HepG2 (cell line): Measurements from ENCODE around the gene CENPK. TPM values are rescaled to one million over a fixed set of nuclear protein-coding genes. Genes with fewer than 3 reads are reported as not detected.
A peak's percentile ranks its signal among the peaks of the same experiment; 100 is the strongest.

Source experiments
- FOXJ3 ChIP-seq: sonication (generic); formaldehyde crosslinking; IDR thresholded peaks from 2 replicates; pipeline ENCODE4 v1.4.0; 2020; ENCODE audit warnings: missing genetic modification reagents, mild to moderate bottlenecking, borderline replicate concordance
- FOXO1 ChIP-seq: sonication (generic); formaldehyde crosslinking; IDR thresholded peaks from 2 replicates; pipeline ENCODE4 v1.4.0; 2020; ENCODE audit warnings: missing genetic modification reagents
- GABPB1 ChIP-seq: IDR thresholded peaks from 2 replicates; pipeline ENCODE4 v1.6.1; 2016; ENCODE audit warnings: mild to moderate bottlenecking, missing genetic modification reagents, moderate library complexity, missing compliant biosample characterization
- HNF4A ChIP-seq: sonication (generic); formaldehyde crosslinking; IDR thresholded peaks from 2 replicates; pipeline ENCODE4 v1.4.0; 2020; ENCODE audit warnings: missing genetic modification reagents
- HNF4G ChIP-seq, 2 experiments: sonication (generic) in 1 of 2; formaldehyde crosslinking in 1 of 2; IDR thresholded peaks; 2 replicates each; pipeline versions ENCODE4 v1.4.0 to v1.6.1; 2011 to 2020; ENCODE audit warnings: borderline replicate concordance in 2 of 2, low read depth in 2 of 2, mild to moderate bottlenecking in 2 of 2, low read length in 1 of 2, missing genetic modification reagents in 1 of 2, moderate library complexity in 1 of 2
- JUNB ChIP-seq: sonication (generic); formaldehyde crosslinking; IDR thresholded peaks from 2 replicates; pipeline ENCODE4 v1.8.0; 2022; ENCODE audit warnings: missing genetic modification reagents, mild to moderate bottlenecking, borderline replicate concordance
- KDM2A ChIP-seq: sonication (generic); formaldehyde crosslinking; IDR thresholded peaks from 2 replicates; pipeline ENCODE4 v1.4.0; 2020; ENCODE audit warnings: low read depth, missing genetic modification reagents, borderline replicate concordance
- KDM4B ChIP-seq: sonication (generic); formaldehyde crosslinking; IDR thresholded peaks from 2 replicates; pipeline ENCODE4 v1.4.0; 2020; ENCODE audit warnings: missing genetic modification reagents
- MED1 ChIP-seq: sonication (generic); formaldehyde crosslinking; IDR thresholded peaks from 2 replicates; pipeline ENCODE4 v1.4.0; 2020; ENCODE audit warnings: missing genetic modification reagents
- PHB2 ChIP-seq: fragments of 450-650 bp; IDR thresholded peaks from 2 replicates; pipeline ENCODE4 v1.6.1; 2018; ENCODE audit not compliant: partially characterized antibody
- POGZ ChIP-seq: sonication (generic); formaldehyde crosslinking; IDR thresholded peaks from 2 replicates; pipeline ENCODE4 v1.4.0; 2020; ENCODE audit warnings: mild to moderate bottlenecking, missing genetic modification reagents
- RFX1 ChIP-seq: fragments of 450-650 bp; IDR thresholded peaks from 2 replicates; pipeline ENCODE4 v1.6.1; 2017
- SAP130 ChIP-seq: IDR thresholded peaks from 2 replicates; pipeline ENCODE4 v1.6.1; 2016; ENCODE audit warnings: low read depth
- SNAPC2 ChIP-seq: sonication (generic); formaldehyde crosslinking; IDR thresholded peaks from 2 replicates; pipeline ENCODE4 v1.8.1; 2022; ENCODE audit warnings: mild to moderate bottlenecking, missing genetic modification reagents
- SRSF1 ChIP-seq: fragments of 200-400 bp; formaldehyde crosslinking; optimal IDR thresholded peaks from 2 replicates; pipeline ENCODE3; 2017; ENCODE audit warnings: mild to moderate bottlenecking, low read depth, low read length, moderate library complexity
- STAT5B ChIP-seq: sonication (generic); formaldehyde crosslinking; IDR thresholded peaks from 2 replicates; pipeline ENCODE4 v1.4.0; 2020; ENCODE audit warnings: missing genetic modification reagents
- TGIF2 ChIP-seq: IDR thresholded peaks from 2 replicates; pipeline ENCODE4 v1.6.1; 2016; ENCODE audit warnings: control low read depth, missing compliant biosample characterization
- ZBTB8A ChIP-seq: sonication (generic); formaldehyde crosslinking; IDR thresholded peaks from 2 replicates; pipeline ENCODE4 v1.4.0; 2020; ENCODE audit warnings: mild to moderate bottlenecking, low read depth, missing genetic modification reagents, borderline replicate concordance
- ZNF12 ChIP-seq: sonication (generic); formaldehyde crosslinking; IDR thresholded peaks from 2 replicates; pipeline ENCODE4 v1.5.0; 2020; ENCODE audit warnings: missing genetic modification reagents
- ZNF230 ChIP-seq: sonication (generic); formaldehyde crosslinking; IDR thresholded peaks from 2 replicates; pipeline ENCODE4 v1.4.0; 2020; ENCODE audit warnings: mild to moderate bottlenecking, missing genetic modification reagents
- ZNF256 ChIP-seq: sonication (generic); formaldehyde crosslinking; conservative IDR thresholded peaks from 2 replicates; pipeline ENCODE4 v1.4.0; 2020; ENCODE audit warnings: missing genetic modification reagents
- ZNF30 ChIP-seq: sonication (generic); formaldehyde crosslinking; IDR thresholded peaks from 2 replicates; pipeline ENCODE4 v1.5.0; 2020; ENCODE audit warnings: mild to moderate bottlenecking, missing genetic modification reagents
- ZNF383 ChIP-seq: sonication (generic); formaldehyde crosslinking; IDR thresholded peaks from 2 replicates; pipeline ENCODE4 v1.4.0; 2020; ENCODE audit warnings: missing genetic modification reagents, mild to moderate bottlenecking, borderline replicate concordance
- ZNF761 ChIP-seq: sonication (generic); formaldehyde crosslinking; conservative IDR thresholded peaks from 2 replicates; pipeline ENCODE4 v1.4.0; 2020; ENCODE audit warnings: mild to moderate bottlenecking, missing genetic modification reagents
- ZNF775 ChIP-seq: sonication (generic); formaldehyde crosslinking; IDR thresholded peaks from 2 replicates; pipeline ENCODE4 v1.4.0; 2020; ENCODE audit warnings: missing genetic modification reagents, mild to moderate bottlenecking, moderate library complexity, borderline replicate concordance
- polyA plus RNA-seq, 8 experiments: library from polyadenylated mRNA; depleted of rRNA in 3 of 8; stranded (reverse) in 7 of 8; unstranded in 1 of 8; fragments of >200 nt; fragmentation: Illumina TruSeq in 4 of 8; extraction: Trizol in 4 of 8; gene quantifications; 2 replicates each; pipeline versions ENCODE4 v1.2.1 to v1.2.3, GENCODE V29; 2011 to 2016; ENCODE audit warnings: low read depth in 4 of 8, missing spikeins in 1 of 8, mixed read lengths in 1 of 8; ENCODE audit not compliant: insufficient read depth in 1 of 8
- total RNA-seq, 5 experiments: library from RNA; depleted of rRNA; stranded (reverse); fragments of >200 nt; fragmentation: Illumina TruSeq; extraction: Trizol; gene quantifications; 2 replicates each; pipeline ENCODE4 v1.2.3, GENCODE V29; 2016; ENCODE audit warnings: low read depth in 1 of 5
- TF ChIP-seq, protein P1 (sequence below): sonication (generic); formaldehyde crosslinking; IDR thresholded peaks from 2 replicates; pipeline ENCODE4 v1.5.0; 2020; ENCODE audit warnings: missing genetic modification reagents, mild to moderate bottlenecking, borderline replicate concordance
- TF ChIP-seq, protein P2 (sequence below): sonication (generic); formaldehyde crosslinking; IDR thresholded peaks from 2 replicates; pipeline ENCODE4 v1.4.0; 2020; ENCODE audit warnings: missing genetic modification reagents, low read depth, mild to moderate bottlenecking, borderline replicate concordance
- TF ChIP-seq, protein P3 (sequence below): sonication (generic); formaldehyde crosslinking; IDR thresholded peaks from 2 replicates; pipeline ENCODE4 v1.4.0; 2020; ENCODE audit warnings: missing genetic modification reagents

CENPK gene
- total and polyA plus RNA-seq, 2 of the 13 experiments (the other 11 are each of a cell fraction or from before 2014, with no cell fraction given) = 14.3 to 54.4 TPM

DNA sequence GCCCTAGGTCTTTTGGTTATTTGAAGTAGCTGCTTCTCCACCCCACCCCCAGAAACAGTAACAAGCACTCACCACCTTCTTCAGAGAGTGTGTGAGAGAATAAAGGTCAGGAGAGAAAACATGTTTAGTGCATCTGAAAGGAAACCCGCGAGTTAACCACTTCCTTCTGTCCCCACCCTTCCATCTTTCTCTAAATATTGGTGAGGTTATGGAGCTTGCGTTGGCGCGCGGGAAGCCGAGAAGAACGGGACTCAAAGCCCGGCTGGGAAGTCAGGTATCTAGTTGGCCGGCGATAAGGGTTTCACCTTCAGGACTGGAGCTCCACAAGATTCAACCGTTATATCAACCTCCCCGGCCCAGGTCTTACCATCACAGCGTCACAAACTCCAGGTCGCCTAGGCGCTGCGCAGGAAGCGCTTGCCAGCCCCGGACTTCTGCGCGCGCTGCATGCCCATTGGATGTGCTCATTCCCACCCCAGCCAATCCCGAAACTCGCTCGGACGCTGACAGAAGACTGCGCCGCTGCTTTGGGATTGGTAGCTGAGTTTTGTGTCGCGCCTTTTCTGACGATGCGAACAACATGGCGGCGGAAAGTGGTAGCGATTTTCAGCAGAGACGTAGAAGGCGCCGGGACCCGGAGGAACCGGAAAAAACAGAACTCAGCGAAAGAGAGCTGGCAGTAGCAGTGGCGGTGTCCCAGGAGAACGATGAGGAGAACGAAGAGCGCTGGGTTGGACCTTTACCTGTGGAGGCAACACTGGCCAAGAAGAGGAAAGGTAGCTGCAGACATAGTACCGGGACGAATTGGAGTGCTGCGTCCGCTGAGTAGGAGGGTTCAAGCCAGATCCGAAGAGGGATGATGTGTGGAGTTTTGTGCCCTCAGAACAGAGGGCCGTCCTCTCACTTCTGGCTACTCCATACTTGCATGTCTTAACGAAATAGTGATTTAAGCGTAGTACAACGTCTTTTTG is at the start of gene CENPK, which contains the start of gene PPWD1 (continued):
- TF ChIP-seq FOXJ3 (peak; percentile 54; the same call in 1 of the 2 replicates), JUNB (CRISPR knock-in tag) (no peak), FOXO1 (CRISPR knock-in tag) (no peak), ZNF256 (no peak), ZNF761 (CRISPR knock-in tag) (0 out of 2 replicates have a peak, but pooled peaks have one; percentile 43), ZNF30 (no peak), MED1 (CRISPR knock-in tag) (peak; percentile 66), RFX1 (no peak), ZNF383 (CRISPR knock-in tag) (no peak), ZBTB8A (CRISPR knock-in tag) (no peak), ZNF12 (CRISPR knock-in tag) (0 out of 2 replicates have a peak, but pooled peaks have one; percentile 18), KDM2A (peak; percentile 86), ZNF230 (CRISPR knock-in tag) (0 out of 2 replicates have a peak, but pooled peaks have one; percentile 31), STAT5B (CRISPR knock-in tag) (0 out of 2 replicates have a peak, but pooled peaks have one; percentile 26), POGZ (CRISPR knock-in tag) (peak; percentile 99), SAP130 (CRISPR knock-in tag) (peak; percentile 98), KDM4B (CRISPR knock-in tag) (no peak), HNF4G (IDR thresholded peaks at IDR 0.05; ENCODE audit: borderline replicate concordance, low read depth, low read length) (no peak), HNF4G (CRISPR knock-in tag; IDR thresholded peaks at IDR 0.05; ENCODE audit: borderline replicate concordance, low read depth) (peak; percentile 36; the same call in 1 of the 2 replicates), GABPB1 (CRISPR knock-in tag) (peak; percentile 80), ZNF775 (CRISPR knock-in tag) (no peak; the same call in 1 of the 2 replicates), SNAPC2 (no peak), TGIF2 (CRISPR knock-in tag) (no peak), HNF4A (CRISPR knock-in tag) (0 out of 2 replicates have a peak, but pooled peaks have one; percentile 6), SRSF1 (peak; percentile 52), PHB2 (no peak)
- TF ChIP-seq, protein P1, sequence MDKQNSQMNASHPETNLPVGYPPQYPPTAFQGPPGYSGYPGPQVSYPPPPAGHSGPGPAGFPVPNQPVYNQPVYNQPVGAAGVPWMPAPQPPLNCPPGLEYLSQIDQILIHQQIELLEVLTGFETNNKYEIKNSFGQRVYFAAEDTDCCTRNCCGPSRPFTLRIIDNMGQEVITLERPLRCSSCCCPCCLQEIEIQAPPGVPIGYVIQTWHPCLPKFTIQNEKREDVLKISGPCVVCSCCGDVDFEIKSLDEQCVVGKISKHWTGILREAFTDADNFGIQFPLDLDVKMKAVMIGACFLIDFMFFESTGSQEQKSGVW (CRISPR knock-in tag) = no peak
- TF ChIP-seq, protein P2, sequence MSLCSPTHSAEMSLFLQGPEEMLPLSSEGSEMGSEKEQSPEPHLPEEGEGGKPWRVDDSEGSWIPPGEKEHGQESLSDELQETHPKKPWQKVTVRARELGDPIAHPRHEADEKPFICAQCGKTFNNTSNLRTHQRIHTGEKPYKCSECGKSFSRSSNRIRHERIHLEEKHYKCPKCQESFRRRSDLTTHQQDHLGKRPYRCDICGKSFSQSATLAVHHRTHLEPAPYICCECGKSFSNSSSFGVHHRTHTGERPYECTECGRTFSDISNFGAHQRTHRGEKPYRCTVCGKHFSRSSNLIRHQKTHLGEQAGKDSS (CRISPR knock-in tag) = no peak
- TF ChIP-seq, protein P3, sequence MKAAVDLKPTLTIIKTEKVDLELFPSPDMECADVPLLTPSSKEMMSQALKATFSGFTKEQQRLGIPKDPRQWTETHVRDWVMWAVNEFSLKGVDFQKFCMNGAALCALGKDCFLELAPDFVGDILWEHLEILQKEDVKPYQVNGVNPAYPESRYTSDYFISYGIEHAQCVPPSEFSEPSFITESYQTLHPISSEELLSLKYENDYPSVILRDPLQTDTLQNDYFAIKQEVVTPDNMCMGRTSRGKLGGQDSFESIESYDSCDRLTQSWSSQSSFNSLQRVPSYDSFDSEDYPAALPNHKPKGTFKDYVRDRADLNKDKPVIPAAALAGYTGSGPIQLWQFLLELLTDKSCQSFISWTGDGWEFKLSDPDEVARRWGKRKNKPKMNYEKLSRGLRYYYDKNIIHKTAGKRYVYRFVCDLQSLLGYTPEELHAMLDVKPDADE = no peak
